HCT116 (cell line): Measurements from ENCODE around the gene FNDC7. TPM values are rescaled to one million over a fixed set of nuclear protein-coding genes. Genes with fewer than 3 reads are reported as not detected.
"Not testable (repeated sequence)": the region's sequence is repeated elsewhere in the genome, so short reads cannot be mapped to it uniquely, and the experiment has no call there.

Experiments
- ATAC-seq: fragments of 200-7000 bp; cut with Tn5 transposase; 2 replicates; pipeline ENCODE4 v1.9.1; 2020; ENCODE audit warnings: mild to moderate bottlenecking, moderate library complexity
- BruUV-seq: library from RNA; stranded (reverse); fragments of 400-500 nt; replicated peaks from 2 replicates; lab custom pipeline; 2021; lab: Mats Ljungman, UMichigan
- CTCF ChIA-PET: fragments of 300-600 bp; sonication (Branson Sonifier 250); formaldehyde crosslinking; loops from one replicate; lab custom pipeline; 2021; ENCODE audit warnings: antibody characterized with exemption; lab: Charles Lee
- POLR2A ChIA-PET: fragments of 300-600, 350-600 bp; sonication (Branson Sonifier 250); formaldehyde crosslinking; loops from one replicate; lab custom pipeline; 2021; ENCODE audit warnings: antibody characterized with exemption; lab: Charles Lee
- RAD21 ChIA-PET, 2 experiments: fragments of 300-600 bp; sonication (Branson Sonifier 250); formaldehyde crosslinking; loops; one replicate each; lab custom pipeline; 2023; ENCODE audit warnings: low total read pairs in 2 of 2; ENCODE audit not compliant: uncharacterized antibody in 2 of 2, unreplicated experiment in 2 of 2, low non-redundant PET in 1 of 2; lab: Charles Lee
- DNase-seq: peaks from one replicate; pipeline ENCODE4 v3.0.0-alpha.2; 2010; ENCODE audit warnings: low read depth, low spot score
- H2AFZ ChIP-seq: fragments of 200-600 bp; shearing (Covaris generic), sonication (generic); 2 replicates; pipeline ENCODE4 v1.6.1; 2017; ENCODE audit warnings: low read depth, mixed run types, mixed read lengths, antibody characterized with exemption, low read length; ENCODE audit not compliant: poor library complexity, severe bottlenecking
- H3K27ac ChIP-seq: 2 replicates; pipeline ENCODE4 v1.5.1; 2012; ENCODE audit warnings: low read depth, low read length
- H3K27me3 ChIP-seq: fragments of 200-600 bp; sonication (generic); 2 replicates; pipeline ENCODE4 v1.6.1; 2016; ENCODE audit warnings: mixed run types, low read length, mixed read lengths; ENCODE audit not compliant: insufficient read depth
- H3K36me3 ChIP-seq, 2 experiments: fragments of 200-500 bp in 1 of 2; fragments of 200-600 bp in 1 of 2; sonication (Bioruptor generic) in 1 of 2; sonication (generic) in 1 of 2; 2 replicates each; pipeline versions ENCODE4 v1.5.1 to v1.6.1; 2014 to 2016; ENCODE audit warnings: low read length in 2 of 2, inconsistent platforms in 1 of 2, mixed read lengths in 1 of 2, mixed run types in 1 of 2; ENCODE audit not compliant: insufficient read depth in 2 of 2, control insufficient read depth in 1 of 2
- H3K4me1 ChIP-seq, 2 experiments: fragments of 200-600 bp in 1 of 2; sonication (generic) in 1 of 2; 2 replicates each; pipeline versions ENCODE4 v1.5.1 to v1.6.1; 2012 to 2017; ENCODE audit warnings: low read length in 2 of 2, inconsistent platforms in 1 of 2, mild to moderate bottlenecking in 1 of 2, mixed read lengths in 1 of 2, mixed run types in 1 of 2, moderate library complexity in 1 of 2; ENCODE audit not compliant: insufficient read depth in 2 of 2, control insufficient read depth in 1 of 2
- H3K4me2 ChIP-seq: fragments of 200-600 bp; sonication (generic); 2 replicates; pipeline ENCODE4 v1.6.1; 2017; ENCODE audit warnings: mixed run types, low read length, mixed read lengths
- H3K4me3 ChIP-seq, 2 experiments: fragments of 200-600 bp in 1 of 2; sonication (generic) in 1 of 2; replicated peaks in 1 of 2; 2 replicates each; pipeline ENCODE4 v1.5.1; 2011 to 2016; ENCODE audit warnings: low read length in 2 of 2, control low read depth in 1 of 2, low read depth in 1 of 2, mild to moderate bottlenecking in 1 of 2, mixed read lengths in 1 of 2, mixed run types in 1 of 2
- H3K79me2 ChIP-seq: fragments of 200-600 bp; sonication (generic); 2 replicates; pipeline ENCODE4 v1.6.1; 2017; ENCODE audit warnings: mild to moderate bottlenecking, mixed run types, low read length, moderate library complexity, mixed read lengths; ENCODE audit not compliant: insufficient read depth
- H3K9ac ChIP-seq: fragments of 200-600 bp; sonication (generic); 2 replicates; pipeline ENCODE4 v1.6.1; 2016; ENCODE audit warnings: low read length, mixed read lengths
- H3K9me2 ChIP-seq: fragments of 200-600 bp; sonication (generic), shearing (Covaris generic); 2 replicates; pipeline ENCODE4 v1.6.1; 2017; ENCODE audit warnings: mixed run types, mild to moderate bottlenecking, moderate library complexity; ENCODE audit not compliant: insufficient read depth
- H3K9me3 ChIP-seq, 2 experiments: fragments of 200-500 bp in 1 of 2; fragments of 200-600 bp in 1 of 2; sonication (Bioruptor generic) in 1 of 2; sonication (generic) in 1 of 2; 2 replicates each; pipeline ENCODE4 v1.6.1; 2014 to 2017; ENCODE audit warnings: low read length in 2 of 2, mixed read lengths in 2 of 2, inconsistent platforms in 1 of 2, low read depth in 1 of 2, mild to moderate bottlenecking in 1 of 2, mixed run types in 1 of 2, moderate library complexity in 1 of 2; ENCODE audit not compliant: control insufficient read depth in 1 of 2, insufficient read depth in 1 of 2
- H4K20me1 ChIP-seq: fragments of 200-600 bp; sonication (generic), shearing (Covaris generic); 2 replicates; pipeline ENCODE4 v1.6.1; 2017; ENCODE audit warnings: mixed run types, mild to moderate bottlenecking, moderate library complexity; ENCODE audit not compliant: insufficient read depth
- EZH2phosphoT487 ChIP-seq: fragments of 200-600 bp; IDR thresholded peaks from 2 replicates; pipeline ENCODE4 v1.6.1; 2018; ENCODE audit warnings: antibody characterized with exemption, borderline replicate concordance
- POLR2AphosphoS5 ChIP-seq: IDR thresholded peaks from 2 replicates; pipeline ENCODE4 v1.6.1; 2011; ENCODE audit warnings: mild to moderate bottlenecking, low read depth, low read length, moderate library complexity
- ZNF274 ChIP-seq: fragments of 200-500 bp; sonication (Bioruptor generic); IDR thresholded peaks from 2 replicates; pipeline ENCODE4 v1.6.1; 2014; ENCODE audit warnings: mild to moderate bottlenecking, low read depth, low read length, inconsistent platforms
- intact Hi-C: fragments of 100-400 bp; cut with micrococcal nuclease; formaldehyde crosslinking; loops from 2 replicates; pipeline ENCODE4 v1.10.0; 2022
- total RNA-seq: library from RNA; stranded (reverse); gene quantifications from one replicate; pipeline ENCODE4 v1.2.1, GENCODE V29; 2021; ENCODE audit not compliant: unreplicated experiment

The FNDC7 gene
- total RNA-seq, 1 experiment from 2014 or later: 0.10 TPM

GRCh38 chr1:108702109-108702508 is 10.6 kb upstream of the FNDC7 start:
- H3K27me3 ChIP-seq, H3K27ac ChIP-seq, H2AFZ ChIP-seq, DNase-seq, CTCF ChIA-PET, H3K4me2 ChIP-seq, H3K4me3 ChIP-seq, RAD21 ChIA-PET, H3K9me2 ChIP-seq, BruUV-seq, H3K9me3 ChIP-seq, intact Hi-C loops, H3K9ac ChIP-seq, POLR2A ChIA-PET: not testable (repeated sequence)
- peaks cover 12% of the 10 kb centered on the region; the same call in 1 of the 2 replicates for H4K20me1 ChIP-seq
- H3K79me2 ChIP-seq: peaks cover 16% of the 10 kb centered on the region
- 0 out of 2 replicates have a peak, but pooled peaks have one; percentile 19 for ATAC-seq
- H3K4me1 ChIP-seq: peaks cover 5 to 12% of the 10 kb centered on the region in 2 experiments
- H3K36me3 ChIP-seq: peaks cover 34 to 35% of the 10 kb centered on the region in 2 experiments

- no peaks in the 10 kb centered on the region for H3K9me3 ChIP-seq
- BruUV-seq: no TSS peak
- H3K4me2 ChIP-seq: peak overlapping the region; percentile 39
- H3K27ac ChIP-seq: no peak overlapping the region
- POLR2A ChIA-PET: no interaction called here
- intact Hi-C loops: no loop called here
- no peak overlapping the region for H2AFZ ChIP-seq
- ATAC-seq: no peak
- peaks cover 5 to 12% of the 10 kb centered on the region in 2 experiments for H3K4me1 ChIP-seq
- H3K27me3 ChIP-seq: no peaks in the 10 kb centered on the region
- no peak overlapping the region for H3K4me3 ChIP-seq
- no peak for DNase-seq
- RAD21 ChIA-PET: no interaction called here
- peaks cover 5% of the 10 kb centered on the region; the same call in 1 of the 2 replicates for H4K20me1 ChIP-seq
- no peaks in the 10 kb centered on the region for H3K9me2 ChIP-seq
- CTCF ChIA-PET: interaction anchor here (2.8 kb wide), 1 partner anchor 12 kb away, joined by 6 read pairs; the partner anchor contains the start of gene PRPF38B
- no peak for TF ChIP-seq EZH2phosphoT487
- TF ChIP-seq POLR2AphosphoS5: no peak
- TF ChIP-seq ZNF274: no peak
- peaks cover 16 to 22% of the 10 kb centered on the region in 2 experiments for H3K36me3 ChIP-seq
- no peak overlapping the region for H3K9ac ChIP-seq
- no peaks in the 10 kb centered on the region for H3K79me2 ChIP-seq
These were observed 8.8 kb upstream of the FNDC7 start for GRCh38 chr1:108703939-108704338.
